Endothelial cell of umbilical vein (primary cell): ENCODE results near the gene JDP2. TPM values are rescaled to one million over a fixed set of nuclear protein-coding genes. Genes with fewer than 3 reads are reported as not detected.

Experiments
- BruUV-seq: library from RNA; stranded (reverse); fragments of 400-500 nt; replicated peaks from 2 replicates; lab custom pipeline; 2021; lab: Mats Ljungman, UMichigan
- CTCF ChIA-PET: fragments of 300-600, 350-600 bp; sonication (Branson Sonifier 250); formaldehyde crosslinking; loops from one replicate; lab custom pipeline; 2021; ENCODE audit warnings: antibody characterized with exemption, inconsistent platforms; lab: Charles Lee
- POLR2A ChIA-PET: fragments of 300-600, 350-600 bp; sonication (Branson Sonifier 250); formaldehyde crosslinking; loops from one replicate; lab custom pipeline; 2021; ENCODE audit warnings: antibody characterized with exemption, inconsistent platforms; lab: Charles Lee
- DNase-seq: peaks from one replicate; pipeline ENCODE4 v3.0.0-alpha.2; 2011; ENCODE audit warnings: low read depth, low spot score
- FAIRE-seq: peaks from 2 replicates; lab custom pipeline; 2011; peaks lifted over from hg19 to GRCh38; lab: Jason Lieb, UNC
- H2AFZ ChIP-seq: 2 replicates; pipeline ENCODE4 v1.6.0; 2012; ENCODE audit warnings: low read depth, low read length, control low read depth, inconsistent platforms
- H3K27ac ChIP-seq: 2 replicates; pipeline ENCODE4 v1.5.1; 2011; ENCODE audit warnings: low read depth, mild to moderate bottlenecking, control low read depth, low read length, moderate library complexity; ENCODE audit not compliant: insufficient read depth
- H3K27me3 ChIP-seq, 2 experiments: 2 replicates each; pipeline versions ENCODE4 v1.6.0 to v1.6.1; 2011; ENCODE audit warnings: low read length in 2 of 2, mixed read lengths in 1 of 2; ENCODE audit not compliant: control insufficient read depth in 2 of 2, insufficient read depth in 2 of 2
- H3K36me3 ChIP-seq, 2 experiments: 2 replicates in 1 of 2; 3 replicates in 1 of 2; pipeline ENCODE4 v1.5.1; 2011; ENCODE audit warnings: low read length in 2 of 2, mild to moderate bottlenecking in 1 of 2, moderate library complexity in 1 of 2; ENCODE audit not compliant: control insufficient read depth in 2 of 2, insufficient read depth in 2 of 2; ENCODE audit errors: extremely low read depth in 1 of 2
- H3K4me1 ChIP-seq: 3 replicates; pipeline ENCODE4 v1.5.1; 2011; ENCODE audit warnings: mild to moderate bottlenecking, low read length; ENCODE audit not compliant: control insufficient read depth, insufficient read depth; ENCODE audit errors: extremely low read depth
- H3K4me2 ChIP-seq: 2 replicates; pipeline ENCODE4 v1.6.1; 2011; ENCODE audit warnings: low read length, control low read depth, mixed read lengths; ENCODE audit not compliant: insufficient read depth
- H3K4me3 ChIP-seq, 3 experiments: fragments of 200-600 bp in 1 of 3; sonication (generic), shearing (Covaris generic) in 1 of 3; replicated peaks in 1 of 3; 2 replicates each; pipeline ENCODE4 v1.5.1; 2011 to 2016; ENCODE audit warnings: control low read depth in 3 of 3, low read length in 3 of 3, mild to moderate bottlenecking in 2 of 3, inconsistent platforms in 1 of 3, low read depth in 1 of 3, moderate library complexity in 1 of 3; ENCODE audit not compliant: insufficient read depth in 1 of 3
- H3K79me2 ChIP-seq: 2 replicates; pipeline ENCODE4 v1.6.0; 2012; ENCODE audit warnings: low read length, inconsistent platforms; ENCODE audit not compliant: control insufficient read depth, insufficient read depth
- H3K9ac ChIP-seq: replicated peaks from 2 replicates; pipeline ENCODE3; 2011; ENCODE audit warnings: low read length, control low read depth; ENCODE audit not compliant: insufficient read depth; ENCODE audit errors: extremely low read depth
- H3K9me1 ChIP-seq: replicated peaks from 3 replicates; pipeline ENCODE4 v1.6.0; 2011; ENCODE audit warnings: mild to moderate bottlenecking, low read length; ENCODE audit not compliant: control insufficient read depth, insufficient read depth; ENCODE audit errors: extremely low read depth
- H3K9me3 ChIP-seq: replicated peaks from 2 replicates; pipeline ENCODE4 v1.5.1; 2012; ENCODE audit warnings: low read length, inconsistent platforms; ENCODE audit not compliant: control insufficient read depth, insufficient read depth
- H4K20me1 ChIP-seq: replicated peaks from 2 replicates; pipeline ENCODE3; 2011; ENCODE audit warnings: mild to moderate bottlenecking, low read length; ENCODE audit not compliant: control insufficient read depth, insufficient read depth; ENCODE audit errors: extremely low read depth
- CTCF ChIP-seq, 2 donors: IDR thresholded peaks; 1 replicate in 1 of 2; 2 replicates in 1 of 2; pipeline ENCODE4 v1.5.1; 2011; ENCODE audit warnings: low read length in 2 of 2, mild to moderate bottlenecking in 2 of 2, moderate library complexity in 2 of 2, control low read depth in 1 of 2, inconsistent platforms in 1 of 2, low read depth in 1 of 2; ENCODE audit not compliant: insufficient read depth in 1 of 2; ENCODE audit errors: extremely low read depth in 1 of 2
- EZH2 ChIP-seq: IDR thresholded peaks from 2 replicates; pipeline ENCODE4 v1.6.1; 2012; ENCODE audit warnings: borderline replicate concordance, low read depth, mild to moderate bottlenecking, moderate library complexity, low read length, inconsistent platforms; ENCODE audit not compliant: severe bottlenecking
- FOS ChIP-seq: IDR thresholded peaks from 2 replicates; pipeline ENCODE4 v1.6.1; 2011; ENCODE audit warnings: mild to moderate bottlenecking, low read length, moderate library complexity, borderline replicate concordance; ENCODE audit not compliant: insufficient read depth
- GATA2 ChIP-seq: IDR thresholded peaks from 2 replicates; pipeline ENCODE4 v1.7.0; 2011; ENCODE audit warnings: low read depth, mild to moderate bottlenecking, moderate library complexity, mixed read lengths, low read length; ENCODE audit not compliant: insufficient read length, insufficient read depth
- JUN ChIP-seq: IDR thresholded peaks from 2 replicates; pipeline ENCODE4 v1.6.1; 2011; ENCODE audit warnings: borderline replicate concordance, low read depth; ENCODE audit not compliant: insufficient read length, insufficient read depth
- MAX ChIP-seq: IDR thresholded peaks from 2 replicates; pipeline ENCODE4 v1.6.1; 2011; ENCODE audit not compliant: insufficient read depth, insufficient read length
- MYC ChIP-seq: IDR thresholded peaks from one replicate; pipeline ENCODE4 v1.6.1; 2011; ENCODE audit warnings: mild to moderate bottlenecking, low read depth, low read length
- POLR2A ChIP-seq: IDR thresholded peaks from 2 replicates; pipeline ENCODE4 v1.6.1; 2012; ENCODE audit warnings: low read depth, mild to moderate bottlenecking, control low read depth, low read length
- POLR2AphosphoS5 ChIP-seq: IDR thresholded peaks from 2 replicates; pipeline ENCODE4 v1.6.1; 2012; ENCODE audit warnings: low read depth, mild to moderate bottlenecking, control low read depth, low read length, moderate library complexity; ENCODE audit not compliant: insufficient read depth
- dilution Hi-C: fragments of 300-500 bp; cut with MboI; formaldehyde crosslinking; loops from one replicate; pipeline ENCODE4 v1.15.0; 2019; ENCODE audit warnings: low sequenced_read_pairs; ENCODE audit not compliant: extremely low pct_ligation_motif_present
- intact Hi-C: fragments of 100-400 bp; cut with micrococcal nuclease; formaldehyde crosslinking; loops from one replicate; pipeline ENCODE4 v1.10.0; 2022
- polyA plus RNA-seq, 4 experiments: library from polyadenylated mRNA; depleted of rRNA in 3 of 4; stranded (reverse) in 3 of 4; unstranded in 1 of 4; fragments of >200 nt; gene quantifications; 2 replicates each; pipeline versions ENCODE4 v1.2.1 to v1.2.3, GENCODE V29; 2011 to 2012; ENCODE audit warnings: missing spikeins in 1 of 4
- total RNA-seq: library from RNA; stranded (reverse); gene quantifications from 2 replicates; pipeline ENCODE4 v1.2.3, GENCODE V29; 2021

The JDP2 gene
- total and polyA plus RNA-seq, 2 donors (not counting 3 experiments of a cell fraction or from before 2014, with no cell fraction given): 3.2 to 10.6 TPM

- no peaks in the 10 kb centered on the region for H3K36me3 ChIP-seq
Observed at GRCh38 chr14:75440733-75441477, 13.1 kb downstream of the JDP2 start.

More at GRCh38 chr14:75440733-75441477, 13.1 kb downstream of the JDP2 start:
- Histone ChIP-seq H3K27me3 (no peaks in the 10 kb centered on the region), H3K4me3 (no peak overlapping the region), H3K4me1 (peaks cover 3% of the 10 kb centered on the region), H3K79me2 (no peaks in the 10 kb centered on the region), H2AFZ (no peak overlapping the region), H3K4me2 (no peak overlapping the region), H3K9me1 (peaks cover 2% of the 10 kb centered on the region), H3K9ac (no peak overlapping the region), H3K27ac (no peak overlapping the region), H4K20me1 (no peaks in the 10 kb centered on the region), H3K9me3 (no peaks in the 10 kb centered on the region)
- FAIRE-seq (no peak), DNase-seq (no peak)
- intact Hi-C loops: no loop called here
- dilution Hi-C loops: no loop called here
- CTCF ChIA-PET: interaction anchor here (0.6 to 1.7 kb wide), 4 partner anchors 8 to 38 kb away, joined by 3 to 5 read pairs (median 3); no protein-coding TSS in a partner anchor
- no TSS peak for BruUV-seq
- POLR2A ChIA-PET: interaction anchor here (0.6 kb wide), 1 partner anchor 62 kb away, joined by 5 read pairs; no protein-coding TSS in a partner anchor
- TF ChIP-seq MAX: no peak
- no peak for TF ChIP-seq POLR2AphosphoS5
- no peak for TF ChIP-seq CTCF (IDR thresholded peaks at IDR 0.05; ENCODE audit: extremely low read depth in 1 of 2, insufficient read depth in 1 of 2, low read depth in 1 of 2, low read length in 2 of 2)
- TF ChIP-seq POLR2A: no peak
- TF ChIP-seq JUN: no peak
- no peak for TF ChIP-seq EZH2
- TF ChIP-seq GATA2: no peak
- TF ChIP-seq FOS: no peak
- TF ChIP-seq MYC: no peak
